ENCODE measurements around the gene CASZ1.

The CASZ1 gene

GRCh38 chr1:10624256-10625050 lies 172.0 kb downstream of the CASZ1 start:
- peaks cover 29 to 62% of the 10 kb centered on the region in 2 experiments for H3K36me3 ChIP-seq (ENCODE audit: control insufficient read depth in 1 of 2, insufficient read depth in 2 of 2, low read depth in 1 of 2, low read length in 2 of 2)
- peaks cover 1% of the 10 kb centered on the region for H3K79me1 ChIP-seq (replicated peaks; ENCODE audit: low read length, poor library complexity, severe bottlenecking)
- no peak overlapping the region for H2AFZ ChIP-seq (ENCODE audit: low read depth, low read length)
- no peak for DNase-seq
- H3K23ac ChIP-seq (ENCODE audit: low read length in 2 of 2): no peak overlapping the region
- 97% methylated on average over 26 of the region's 26 CpGs for WGBS
- no peak overlapping the region for H3K4me3 ChIP-seq (ENCODE audit: insufficient read depth in 1 of 2, low read depth in 1 of 2, low read length in 2 of 2)
- no peak overlapping the region for H3K4ac ChIP-seq (ENCODE audit: low read depth in 1 of 2, low read length in 2 of 2)
- no peak overlapping the region for H3K14ac ChIP-seq (ENCODE audit: low read length in 2 of 2)
- no peak overlapping the region for H2BK5ac ChIP-seq (ENCODE audit: low read depth, low read length, poor library complexity, severe bottlenecking)
- no peak overlapping the region for H2BK120ac ChIP-seq (ENCODE audit: low read depth, low read length)
- no peaks in the 10 kb centered on the region for H3K4me1 ChIP-seq (ENCODE audit: control insufficient read depth, insufficient read depth, low read depth, low read length)
- H3K9me3 ChIP-seq (ENCODE audit: control insufficient read depth, low read length): no peaks in the 10 kb centered on the region
- H3K27ac ChIP-seq (ENCODE audit: low read length, poor library complexity, severe bottlenecking): no peak overlapping the region
- H4K91ac ChIP-seq (ENCODE audit: low read length): no peak overlapping the region
- H2BK15ac ChIP-seq (ENCODE audit: low read depth, poor library complexity, severe bottlenecking): no peak overlapping the region
- no peaks in the 10 kb centered on the region for H3K27me3 ChIP-seq (ENCODE audit: control insufficient read depth in 1 of 2, insufficient read depth in 1 of 2, low read length in 2 of 2)
- no peak overlapping the region for H2AK5ac ChIP-seq (ENCODE audit: low read length, severe bottlenecking)
- no peak overlapping the region for H3K18ac ChIP-seq (ENCODE audit: low read depth in 1 of 2, low read length in 2 of 2)
- H3K4me2 ChIP-seq (ENCODE audit: low read length, poor library complexity, severe bottlenecking): no peak overlapping the region
- H2BK12ac ChIP-seq (ENCODE audit: low read length in 2 of 2): no peak overlapping the region
- H3K9ac ChIP-seq (ENCODE audit: low read length): no peak overlapping the region
- H4K8ac ChIP-seq (ENCODE audit: low read length): no peak overlapping the region

GRCh38 chr1:10623686-10624145 lies 172.7 kb downstream of the CASZ1 start:
- no peak overlapping the region for H3K23ac ChIP-seq (ENCODE audit: low read length in 2 of 2)
- H3K4me1 ChIP-seq (ENCODE audit: control insufficient read depth, insufficient read depth, low read depth, low read length): no peaks in the 10 kb centered on the region
- no peak overlapping the region for H3K9ac ChIP-seq (ENCODE audit: low read length)
- no peak for DNase-seq
- H2BK12ac ChIP-seq (ENCODE audit: low read length in 2 of 2): no peak overlapping the region
- H2AFZ ChIP-seq (ENCODE audit: low read depth, low read length): no peak overlapping the region
- no peak overlapping the region for H3K4ac ChIP-seq (ENCODE audit: low read depth in 1 of 2, low read length in 2 of 2)
- H3K27ac ChIP-seq (ENCODE audit: low read length, poor library complexity, severe bottlenecking): no peak overlapping the region
- no peak overlapping the region for H4K91ac ChIP-seq (ENCODE audit: low read length)
- H3K79me1 ChIP-seq (replicated peaks; ENCODE audit: low read length, poor library complexity, severe bottlenecking): peaks cover 1% of the 10 kb centered on the region
- H4K8ac ChIP-seq (ENCODE audit: low read length): no peak overlapping the region
- H2BK15ac ChIP-seq (ENCODE audit: low read depth, poor library complexity, severe bottlenecking): no peak overlapping the region
- WGBS: 87% methylated on average over 12 of the region's 12 CpGs
- no peak overlapping the region for H3K4me2 ChIP-seq (ENCODE audit: low read length, poor library complexity, severe bottlenecking)
- H3K9me3 ChIP-seq (ENCODE audit: control insufficient read depth, low read length): no peaks in the 10 kb centered on the region
- H3K27me3 ChIP-seq (ENCODE audit: control insufficient read depth in 1 of 2, insufficient read depth in 1 of 2, low read length in 2 of 2): no peaks in the 10 kb centered on the region
- H3K14ac ChIP-seq (ENCODE audit: low read length in 2 of 2): no peak overlapping the region
- no peak overlapping the region for H2BK5ac ChIP-seq (ENCODE audit: low read depth, low read length, poor library complexity, severe bottlenecking)
- no peak overlapping the region for H2AK5ac ChIP-seq (ENCODE audit: low read length, severe bottlenecking)
- H3K4me3 ChIP-seq (ENCODE audit: insufficient read depth in 1 of 2, low read depth in 1 of 2, low read length in 2 of 2): no peak overlapping the region
- H2BK120ac ChIP-seq (ENCODE audit: low read depth, low read length): no peak overlapping the region
- H3K36me3 ChIP-seq (ENCODE audit: control insufficient read depth in 1 of 2, insufficient read depth in 2 of 2, low read depth in 1 of 2, low read length in 2 of 2): peaks cover 30 to 55% of the 10 kb centered on the region in 2 experiments
- H3K18ac ChIP-seq (ENCODE audit: low read depth in 1 of 2, low read length in 2 of 2): no peak overlapping the region

GRCh38 chr1:10622910-10623685 lies 173.3 kb downstream of the CASZ1 start:
- Histone ChIP-seq H3K18ac (ENCODE audit: low read depth in 1 of 2, low read length in 2 of 2) (no peak overlapping the region), H3K4me2 (ENCODE audit: low read length, poor library complexity, severe bottlenecking) (no peak overlapping the region), H4K91ac (ENCODE audit: low read length) (no peak overlapping the region), H3K4ac (ENCODE audit: low read depth in 1 of 2, low read length in 2 of 2) (no peak overlapping the region), H3K9me3 (ENCODE audit: control insufficient read depth, low read length) (no peaks in the 10 kb centered on the region), H3K27me3 (ENCODE audit: control insufficient read depth in 1 of 2, insufficient read depth in 1 of 2, low read length in 2 of 2) (no peaks in the 10 kb centered on the region), H3K4me3 (ENCODE audit: insufficient read depth in 1 of 2, low read depth in 1 of 2, low read length in 2 of 2) (no peak overlapping the region), H3K4me1 (ENCODE audit: control insufficient read depth, insufficient read depth, low read depth, low read length) (peaks cover 2% of the 10 kb centered on the region), H4K8ac (ENCODE audit: low read length) (no peak overlapping the region), H3K27ac (ENCODE audit: low read length, poor library complexity, severe bottlenecking) (no peak overlapping the region), H3K36me3 (ENCODE audit: control insufficient read depth in 1 of 2, insufficient read depth in 2 of 2, low read depth in 1 of 2, low read length in 2 of 2) (peaks cover 36 to 59% of the 10 kb centered on the region in 2 experiments), H2AK5ac (ENCODE audit: low read length, severe bottlenecking) (no peak overlapping the region), H2BK5ac (ENCODE audit: low read depth, low read length, poor library complexity, severe bottlenecking) (no peak overlapping the region), H3K9ac (ENCODE audit: low read length) (no peak overlapping the region), H2BK120ac (ENCODE audit: low read depth, low read length) (no peak overlapping the region), H2AFZ (ENCODE audit: low read depth, low read length) (no peak overlapping the region), H3K14ac (ENCODE audit: low read length in 2 of 2) (no peak overlapping the region), H2BK12ac (ENCODE audit: low read length in 2 of 2) (no peak overlapping the region), H2BK15ac (ENCODE audit: low read depth, poor library complexity, severe bottlenecking) (no peak overlapping the region), H3K23ac (ENCODE audit: low read length in 2 of 2) (no peak overlapping the region), H3K79me1 (replicated peaks; ENCODE audit: low read length, poor library complexity, severe bottlenecking) (peaks cover 4% of the 10 kb centered on the region)
- WGBS: 94% methylated on average over 23 of the region's 24 CpGs
- no peak for DNase-seq

GRCh38 chr1:10621906-10622305 lies 174.5 kb downstream of the CASZ1 start:
- WGBS: 95% methylated on average over 9 of the region's 9 CpGs
- no peak overlapping the region for H3K4me3 ChIP-seq (ENCODE audit: insufficient read depth in 1 of 2, low read depth in 1 of 2, low read length in 2 of 2)
- H2BK15ac ChIP-seq (ENCODE audit: low read depth, poor library complexity, severe bottlenecking): no peak overlapping the region
- no peak overlapping the region for H4K91ac ChIP-seq (ENCODE audit: low read length)
- H3K4me1 ChIP-seq (ENCODE audit: control insufficient read depth, insufficient read depth, low read depth, low read length): peaks cover 2% of the 10 kb centered on the region
- peaks cover 35 to 58% of the 10 kb centered on the region in 2 experiments for H3K36me3 ChIP-seq (ENCODE audit: control insufficient read depth in 1 of 2, insufficient read depth in 2 of 2, low read depth in 1 of 2, low read length in 2 of 2)
- H4K8ac ChIP-seq (ENCODE audit: low read length): no peak overlapping the region
- H3K18ac ChIP-seq (ENCODE audit: low read depth in 1 of 2, low read length in 2 of 2): no peak overlapping the region
- H2AFZ ChIP-seq (ENCODE audit: low read depth, low read length): no peak overlapping the region
- peaks cover 13% of the 10 kb centered on the region for H3K79me1 ChIP-seq (replicated peaks; ENCODE audit: low read length, poor library complexity, severe bottlenecking)
- H2BK12ac ChIP-seq (ENCODE audit: low read length in 2 of 2): no peak overlapping the region
- H3K27ac ChIP-seq (ENCODE audit: low read length, poor library complexity, severe bottlenecking): no peak overlapping the region
- no peak overlapping the region for H2AK5ac ChIP-seq (ENCODE audit: low read length, severe bottlenecking)
- no peak for DNase-seq
- no peak overlapping the region for H2BK5ac ChIP-seq (ENCODE audit: low read depth, low read length, poor library complexity, severe bottlenecking)
- no peaks in the 10 kb centered on the region for H3K9me3 ChIP-seq (ENCODE audit: control insufficient read depth, low read length)
- H3K9ac ChIP-seq (ENCODE audit: low read length): no peak overlapping the region
- H3K14ac ChIP-seq (ENCODE audit: low read length in 2 of 2): no peak overlapping the region
- H3K23ac ChIP-seq (ENCODE audit: low read length in 2 of 2): no peak overlapping the region
- no peak overlapping the region for H2BK120ac ChIP-seq (ENCODE audit: low read depth, low read length)
- H3K4ac ChIP-seq (ENCODE audit: low read depth in 1 of 2, low read length in 2 of 2): no peak overlapping the region
- no peak overlapping the region for H3K4me2 ChIP-seq (ENCODE audit: low read length, poor library complexity, severe bottlenecking)
- H3K27me3 ChIP-seq (ENCODE audit: control insufficient read depth in 1 of 2, insufficient read depth in 1 of 2, low read length in 2 of 2): no peaks in the 10 kb centered on the region

Data from mesenchymal stem cell (in vitro differentiated cells and primary cell).